Mucosa of rectum (tissue), 2 donors: ENCODE measurements around the gene B4GALNT4.
"Not testable (repeated sequence)": the region's sequence is repeated elsewhere in the genome, so short reads cannot be mapped to it uniquely, and the experiment has no call there.

ENCODE experiments used
- H3K27ac ChIP-seq, 2 donors: one replicate each; pipeline ENCODE4 v1.7.0; 2013; ENCODE audit warnings: inconsistent platforms in 2 of 2, low read depth in 2 of 2, low read length in 2 of 2
- H3K27me3 ChIP-seq, 2 donors: one replicate each; pipeline ENCODE4 v1.7.0; 2013; ENCODE audit warnings: low read length in 2 of 2; ENCODE audit not compliant: control insufficient read depth in 2 of 2, insufficient read depth in 2 of 2
- H3K36me3 ChIP-seq, 2 donors: one replicate each; pipeline ENCODE4 v1.7.0; 2013; ENCODE audit warnings: low read length in 2 of 2; ENCODE audit not compliant: control insufficient read depth in 2 of 2, insufficient read depth in 2 of 2
- H3K4me1 ChIP-seq, 2 donors: one replicate each; pipeline ENCODE4 v1.7.0; 2013; ENCODE audit warnings: low read length in 2 of 2, mild to moderate bottlenecking in 1 of 2; ENCODE audit not compliant: control insufficient read depth in 2 of 2, insufficient read depth in 2 of 2
- H3K4me3 ChIP-seq, 2 donors: one replicate each; pipeline ENCODE4 v1.7.0; 2013; ENCODE audit warnings: low read length in 2 of 2
- H3K9ac ChIP-seq, 2 donors: one replicate each; pipeline ENCODE4 v1.7.0; 2013; ENCODE audit warnings: low read length in 2 of 2, low read depth in 1 of 2, mild to moderate bottlenecking in 1 of 2
- H3K9me3 ChIP-seq, 2 donors: one replicate each; pipeline ENCODE4 v1.7.0; 2013; ENCODE audit warnings: low read length in 2 of 2; ENCODE audit not compliant: control insufficient read depth in 2 of 2
- donor health status: healthy.
- donor health status: Normal muscosa, but diverticular disease.

B4GALNT4 gene

GRCh38 chr11:383431-383830, 14.1 kb downstream of the B4GALNT4 start:
- Histone ChIP-seq H3K4me1 (no peaks in the 10 kb centered on the region), H3K36me3 (no peaks in the 10 kb centered on the region), H3K9me3 (peaks cover 0 to 4% of the 10 kb centered on the region in 2 donors), H3K4me3 (no peak overlapping the region), H3K9ac (no peak overlapping the region), H3K27me3 (peaks cover 0 to 5% of the 10 kb centered on the region in 2 donors), H3K27ac (no peak overlapping the region)

DNA sequence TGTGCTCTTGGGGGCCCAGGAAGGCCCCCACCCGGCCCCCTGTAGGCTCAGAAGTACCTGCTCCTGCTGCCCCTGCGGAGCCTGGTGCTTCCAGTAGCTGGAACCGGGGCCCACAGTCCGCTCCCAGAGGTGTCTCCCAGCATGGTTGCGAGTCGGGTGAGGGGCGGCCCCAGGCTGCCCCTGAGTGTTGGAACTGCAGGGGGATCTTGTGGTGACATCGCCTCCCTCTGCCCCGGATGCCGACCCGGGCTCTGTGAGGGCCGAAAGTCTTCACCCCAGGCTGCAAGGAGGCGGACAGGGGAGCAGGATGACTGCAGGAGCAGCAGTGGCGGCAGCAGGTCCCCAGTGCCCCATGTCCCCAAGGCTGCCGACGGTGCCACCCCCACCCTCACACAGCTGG, 15.2 kb downstream of the B4GALNT4 start:
- H3K36me3 ChIP-seq: no peaks in the 10 kb centered on the region
- H3K4me3 ChIP-seq: no peak overlapping the region
- peaks cover 0 to 5% of the 10 kb centered on the region in 2 donors for H3K27me3 ChIP-seq
- peaks cover 0 to 4% of the 10 kb centered on the region in 2 donors for H3K9me3 ChIP-seq
- H3K9ac ChIP-seq: no peak overlapping the region
- H3K4me1 ChIP-seq: no peaks in the 10 kb centered on the region
- H3K27ac ChIP-seq: no peak overlapping the region

GRCh38 chr11:385594-386351, 16.5 kb downstream of the B4GALNT4 start:
- Histone ChIP-seq H3K27ac (no peak overlapping the region), H3K4me3 (no peak overlapping the region), H3K27me3 (peaks cover 0 to 5% of the 10 kb centered on the region in 2 donors), H3K9ac (no peak overlapping the region), H3K4me1 (no peaks in the 10 kb centered on the region), H3K9me3 (peaks cover 0 to 4% of the 10 kb centered on the region in 2 donors), H3K36me3 (no peaks in the 10 kb centered on the region)

GRCh38 chr11:386483-386882, 17.2 kb downstream of the B4GALNT4 start:
- H3K4me3 ChIP-seq: no peak overlapping the region
- peaks cover 0 to 5% of the 10 kb centered on the region in 2 donors for H3K27me3 ChIP-seq
- H3K9me3 ChIP-seq: peaks cover 0 to 4% of the 10 kb centered on the region in 2 donors
- H3K36me3 ChIP-seq: no peaks in the 10 kb centered on the region
- H3K9ac ChIP-seq: no peak overlapping the region
- no peak overlapping the region for H3K27ac ChIP-seq
- H3K4me1 ChIP-seq: no peaks in the 10 kb centered on the region

DNA sequence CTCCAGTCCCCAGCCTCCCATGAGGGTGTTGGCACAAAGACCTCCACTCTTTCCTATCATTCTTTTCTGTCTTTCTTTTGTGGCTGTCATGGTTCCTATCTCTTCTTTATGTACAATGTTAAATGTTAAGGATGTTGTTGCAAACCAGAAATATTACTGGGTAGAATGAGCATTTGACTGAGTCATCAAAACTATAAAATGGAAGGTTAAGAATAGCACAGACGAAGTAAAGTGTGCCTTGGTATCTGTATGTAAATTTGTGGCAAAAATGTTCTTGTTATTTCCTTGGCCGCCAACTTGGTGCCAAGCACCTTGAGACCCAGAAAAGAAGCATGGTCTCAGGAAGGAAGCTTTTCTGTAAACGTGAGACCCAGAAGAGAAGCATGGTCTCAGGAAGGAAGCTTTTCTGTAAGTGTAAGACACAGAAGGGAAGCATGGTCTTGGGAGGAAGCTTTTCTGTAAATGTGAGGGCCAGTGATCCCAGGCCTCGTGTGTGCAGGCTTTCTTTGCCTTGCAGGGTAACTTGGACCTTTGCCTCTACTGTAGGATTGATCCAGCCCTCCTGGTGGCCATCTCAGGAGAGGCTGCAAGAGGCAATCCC, 18.0 kb downstream of the B4GALNT4 start:
- H3K9ac ChIP-seq: no peak overlapping the region
- peaks cover 0 to 4% of the 10 kb centered on the region in 2 donors for H3K9me3 ChIP-seq
- no peak overlapping the region for H3K27ac ChIP-seq
- no peak overlapping the region for H3K4me3 ChIP-seq
- no peaks in the 10 kb centered on the region for H3K4me1 ChIP-seq
- H3K36me3 ChIP-seq: no peaks in the 10 kb centered on the region
- H3K27me3 ChIP-seq: peaks cover 0 to 5% of the 10 kb centered on the region in 2 donors

DNA sequence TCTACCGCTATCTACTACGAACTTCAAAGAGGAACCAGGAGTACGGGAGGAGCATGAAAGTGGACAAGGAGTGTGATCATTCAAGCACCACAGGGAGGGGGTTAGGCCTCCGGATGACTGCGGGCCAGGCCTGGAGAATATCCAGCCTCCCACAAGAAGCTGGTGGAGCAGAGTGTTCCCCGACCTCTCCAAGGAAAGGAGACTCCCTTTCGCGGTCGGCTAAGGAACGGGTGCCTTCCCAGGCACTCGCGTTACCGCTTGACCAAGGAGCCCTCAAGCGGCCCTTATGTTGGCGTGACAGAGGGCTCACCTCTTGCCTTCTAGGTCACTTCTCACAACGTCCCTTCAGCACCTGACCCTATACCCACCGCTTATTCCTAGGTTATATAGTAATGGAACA, 20.1 kb downstream of the B4GALNT4 start:
- H3K27ac ChIP-seq, H3K4me1 ChIP-seq, H3K9me3 ChIP-seq, H3K4me3 ChIP-seq, H3K36me3 ChIP-seq, H3K9ac ChIP-seq, H3K27me3 ChIP-seq: not testable (repeated sequence)

DNA sequence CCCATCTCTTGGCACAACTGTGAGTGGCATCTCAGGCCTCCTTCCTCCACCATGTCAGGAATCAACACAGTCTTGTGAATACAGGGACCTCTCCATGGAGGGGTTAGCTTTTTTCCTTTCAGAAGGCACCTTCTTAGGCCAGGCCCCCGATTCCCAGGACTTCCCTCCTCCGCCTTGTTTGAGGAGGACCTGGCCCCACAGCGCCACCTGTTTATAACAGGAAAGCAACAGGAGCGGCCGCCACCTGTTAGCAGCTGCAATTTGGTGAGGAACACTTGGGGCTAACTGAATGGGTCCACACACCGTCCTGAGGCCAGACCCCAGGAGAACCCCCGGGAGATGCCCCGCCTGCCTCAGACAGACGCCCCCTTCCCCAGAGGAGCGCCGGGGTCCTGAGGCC, 20.9 kb downstream of the B4GALNT4 start:
- peaks cover 0 to 4% of the 10 kb centered on the region in 2 donors for H3K9me3 ChIP-seq
- no peak overlapping the region for H3K4me3 ChIP-seq
- H3K9ac ChIP-seq: no peak overlapping the region
- no peak overlapping the region for H3K27ac ChIP-seq
- H3K36me3 ChIP-seq: no peaks in the 10 kb centered on the region
- H3K27me3 ChIP-seq: no peaks in the 10 kb centered on the region
- peaks cover 6 to 10% of the 10 kb centered on the region in 2 donors for H3K4me1 ChIP-seq

DNA sequence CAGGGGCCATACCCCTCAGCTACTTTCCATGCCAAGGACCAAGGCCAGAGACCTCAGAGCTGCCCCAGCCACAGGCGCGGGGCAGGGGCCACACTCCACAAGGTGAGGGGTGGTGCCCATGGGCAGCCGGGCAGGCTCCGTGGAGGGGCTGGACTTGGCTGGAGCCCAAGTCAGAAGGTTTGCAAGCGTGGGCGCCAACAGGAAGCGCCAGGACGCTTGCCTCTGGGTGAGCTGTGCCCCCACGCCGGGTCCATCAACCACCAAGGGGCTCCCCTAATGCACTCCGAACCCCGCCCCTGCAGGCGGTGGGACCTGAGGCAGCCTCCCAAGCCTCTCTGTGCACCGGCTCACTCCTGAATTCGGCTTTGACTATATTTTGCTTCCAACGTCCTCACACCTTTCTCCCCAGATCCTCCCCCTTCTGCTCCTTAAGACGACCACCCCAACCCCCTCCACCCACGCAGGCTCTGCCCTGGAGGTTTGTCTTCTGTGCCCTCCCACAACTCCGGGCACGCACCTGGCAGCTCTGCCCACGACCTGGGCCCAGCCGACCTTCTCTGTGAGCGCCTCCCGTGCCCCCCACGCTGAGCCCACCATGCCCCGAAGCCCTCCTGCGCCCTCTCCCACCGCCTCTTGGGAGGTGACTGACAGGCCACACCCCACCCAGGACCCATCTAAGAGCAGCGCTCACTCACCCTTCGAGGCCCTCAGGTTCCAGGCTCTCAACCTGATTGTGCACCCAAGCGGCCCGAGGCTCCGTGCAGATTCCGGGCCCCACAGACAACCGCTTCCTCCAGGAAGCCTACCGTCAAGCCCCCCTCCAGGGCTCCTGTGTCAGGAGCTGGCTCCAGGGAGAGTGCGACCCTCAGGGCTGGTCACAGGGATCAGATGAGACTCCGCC, 22.1 kb downstream of the B4GALNT4 start:
- no peak overlapping the region for H3K4me3 ChIP-seq

DNA sequence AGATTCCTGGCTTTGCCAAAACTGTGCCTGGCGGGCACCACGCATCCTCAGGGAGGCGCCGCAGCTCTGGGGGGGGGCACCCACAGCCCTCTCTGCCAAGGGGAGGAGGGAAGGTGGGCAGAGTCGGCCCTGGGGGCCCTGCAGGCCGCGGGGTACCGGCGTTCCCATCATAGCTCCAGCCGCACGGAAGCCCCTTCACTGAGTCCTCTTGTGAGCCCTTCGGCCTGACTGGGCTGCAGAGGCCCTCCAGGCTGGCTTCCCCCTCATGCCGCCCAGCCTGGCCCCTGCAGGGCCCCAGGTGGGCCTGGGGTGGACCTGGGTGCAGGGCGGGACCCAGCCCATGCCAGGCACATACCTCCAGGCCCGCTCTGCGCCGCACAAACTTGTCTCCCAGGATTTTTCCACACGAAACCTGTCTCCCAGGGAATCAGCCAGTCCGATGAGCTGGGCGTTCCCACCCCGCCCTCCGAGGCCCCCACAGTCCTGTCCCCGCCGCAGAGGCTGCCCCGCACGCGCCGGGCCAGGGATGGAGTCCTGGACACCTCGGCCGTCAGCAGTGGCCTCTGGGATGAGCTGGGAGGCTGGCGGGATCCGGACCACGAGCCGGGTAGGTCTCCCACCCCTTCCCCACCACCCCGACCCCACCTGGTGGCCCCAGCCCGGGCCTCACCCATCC, 22.9 kb downstream of the B4GALNT4 start:
- Histone ChIP-seq H3K36me3 (peaks cover 0 to 3% of the 10 kb centered on the region in 2 donors), H3K27me3 (no peaks in the 10 kb centered on the region), H3K27ac (no peak overlapping the region), H3K4me3 (no peak overlapping the region), H3K9me3 (no peaks in the 10 kb centered on the region), H3K9ac (no peak overlapping the region), H3K4me1 (peaks cover 8 to 14% of the 10 kb centered on the region in 2 donors)

More for the DNA sequence above, 22.1 kb downstream of the B4GALNT4 start:
- H3K9ac ChIP-seq: no peak overlapping the region
- H3K27me3 ChIP-seq: no peaks in the 10 kb centered on the region
- H3K4me1 ChIP-seq: peaks cover 8 to 14% of the 10 kb centered on the region in 2 donors
- H3K27ac ChIP-seq: no peak overlapping the region
- peaks cover 0 to 1% of the 10 kb centered on the region in 2 donors for H3K9me3 ChIP-seq
- H3K36me3 ChIP-seq: no peaks in the 10 kb centered on the region
